Stomach (tissue), 9 donors: Measurements from ENCODE around the gene ANGPTL2. TPM values are rescaled to one million over a fixed set of nuclear protein-coding genes. Genes with fewer than 3 reads are reported as not detected.

ENCODE experiments used
- DNase-seq, 2 donors: peaks; one replicate each; pipeline versions ENCODE4 v3.0.0 to v3.0.0-alpha.2; 2013 to 2019
- H3K27ac ChIP-seq, 5 donors: fragments of 200-600 bp in 4 of 5; sonication (generic) in 4 of 5; one replicate each; pipeline ENCODE4 v1.5.1; 2013 to 2019; ENCODE audit warnings: mild to moderate bottlenecking in 1 of 5, moderate library complexity in 1 of 5
- H3K27me3 ChIP-seq, 3 donors: fragments of 200-600 bp; sonication (generic); one replicate each; pipeline ENCODE4 v1.5.1; 2017 to 2019; ENCODE audit warnings: mixed run types in 1 of 3
- H3K36me3 ChIP-seq, 4 donors: fragments of 200-600 bp; sonication (generic); 1 replicate in 3 of 4; 2 replicates in 1 of 4; pipeline ENCODE4 v1.5.1; 2016 to 2019
- H3K4me1 ChIP-seq, 4 donors: fragments of 200-600 bp; sonication (generic); one replicate each; pipeline ENCODE4 v1.5.1; 2016 to 2019
- H3K4me3 ChIP-seq, 4 donors: fragments of 200-600 bp; sonication (generic) in 3 of 4; one replicate each; pipeline ENCODE4 v1.5.1; 2016 to 2019; ENCODE audit warnings: mild to moderate bottlenecking in 1 of 4
- H3K9me3 ChIP-seq, 4 donors: fragments of 200-600 bp; sonication (generic); one replicate each; pipeline ENCODE4 v1.5.1; 2016 to 2019
- CTCF ChIP-seq, 7 experiments: fragments of 450-650 bp in 4 of 7; fragments of 200-600 bp in 3 of 7; sonication (generic) in 3 of 7; IDR thresholded peaks; one replicate each; pipeline ENCODE4 v1.5.1; 2016 to 2019; ENCODE audit warnings: antibody characterized with exemption in 7 of 7, control low read depth in 2 of 7, mild to moderate bottlenecking in 1 of 7
- EP300 ChIP-seq: sonication (generic); formaldehyde crosslinking; IDR thresholded peaks from one replicate; pipeline ENCODE4 v1.6.1; 2017; ENCODE audit warnings: antibody characterized with exemption
- POLR2A ChIP-seq, 4 donors: fragments of 450-650 bp; IDR thresholded peaks; one replicate each; pipeline ENCODE4 v1.6.1; 2016; ENCODE audit warnings: antibody characterized with exemption in 4 of 4, control low read depth in 2 of 4, mild to moderate bottlenecking in 1 of 4, moderate library complexity in 1 of 4
- POLR2AphosphoS5 ChIP-seq, 3 donors: sonication (generic); formaldehyde crosslinking; IDR thresholded peaks; one replicate each; pipeline ENCODE4 v1.6.1; 2016; ENCODE audit warnings: antibody characterized with exemption in 3 of 3
- WGBS, 5 donors: extraction: QIAGEN DNeasy Blood & Tissue Kit in 3 of 5; methylation state at CpG; one replicate each; pipeline versions ENCODE4 v1.1.5 to v1.1.7; 2013 to 2018; 5-methylcytosine and 5-hydroxymethylcytosine counted together
- intact Hi-C: fragments of 100-400 bp; cut with DNase I; formaldehyde crosslinking; loops from one replicate; pipeline ENCODE4 v1.15.1; 2023; ENCODE audit warnings: low total_unique reads
- polyA plus RNA-seq, 3 donors: library from polyadenylated mRNA; stranded (reverse); fragments of 200-250 nt; gene quantifications; one replicate each; pipeline ENCODE4 v1.2.3, GENCODE V29; 2013
- total RNA-seq, 5 donors: library from RNA; depleted of rRNA; stranded (reverse); fragments of >200 nt; gene quantifications; one replicate each; pipeline versions ENCODE4 v1.1.0 to v1.2.3, GENCODE V29; 2014 to 2016
- donor health status: healthy with polysubstance abuse.
- donor health status: Bipolar disorder and iron deficiency.
- donor health status: healthy.

The ANGPTL2 gene
- total and polyA plus RNA-seq, 8 donors, result 5.7 to 26.3 (median 10.2) TPM

GRCh38 chr9:127093319-127094020 lies 29.0 kb downstream of the ANGPTL2 start:
- H3K4me1 ChIP-seq, result peaks cover 0 to 19% (median 4%) of the 10 kb centered on the region in 4 donors
- 95 to 98% (median 97%) methylated on average over 12 to 17 of the region's 17 CpGs for WGBS, 5 donors
- H3K27ac ChIP-seq, result no peak overlapping the region
- TF ChIP-seq CTCF (IDR thresholded peaks at IDR 0.05) (no peak), POLR2A (IDR thresholded peaks at IDR 0.05) (no peak), EP300 (no peak), POLR2AphosphoS5 (IDR thresholded peaks at IDR 0.05) (no peak)
- intact Hi-C loops, result no loop called here
- no peaks in the 10 kb centered on the region for H3K27me3 ChIP-seq
- H3K4me3 ChIP-seq, result no peak overlapping the region
- H3K9me3 ChIP-seq, result no peaks in the 10 kb centered on the region
- no peak for DNase-seq
- peaks cover 8 to 78% (median 58%) of the 10 kb centered on the region in 4 donors for H3K36me3 ChIP-seq

GRCh38 chr9:127092041-127092608 lies 30.3 kb downstream of the ANGPTL2 start:
- Histone ChIP-seq H3K27ac (no peak overlapping the region), H3K27me3 (no peaks in the 10 kb centered on the region), H3K4me1 (peaks cover 0 to 19% (median 4%) of the 10 kb centered on the region in 4 donors), H3K36me3 (peaks cover 8 to 91% (median 71%) of the 10 kb centered on the region in 4 donors), H3K9me3 (no peaks in the 10 kb centered on the region), H3K4me3 (no peak overlapping the region)
- TF ChIP-seq EP300 (no peak), CTCF (IDR thresholded peaks at IDR 0.05) (no peak), POLR2A (IDR thresholded peaks at IDR 0.05) (no peak), POLR2AphosphoS5 (IDR thresholded peaks at IDR 0.05) (no peak)
- no peak for DNase-seq
- 84 to 90% (median 89%) methylated on average over 11 of the region's 11 CpGs for WGBS, 5 donors
- intact Hi-C loops, result no loop called here

- intact Hi-C loops, result no loop called here
- H3K27me3 ChIP-seq, result no peaks in the 10 kb centered on the region
- H3K36me3 ChIP-seq, result peaks cover 8 to 94% (median 75%) of the 10 kb centered on the region in 4 donors
- peak overlapping the region in 1 of 5 donors; percentile 66 for H3K27ac ChIP-seq
- DNase-seq, result no peak
- H3K4me1 ChIP-seq, result peaks cover 0 to 19% (median 4%) of the 10 kb centered on the region in 4 donors
- WGBS, 5 donors, result 89 to 99% (median 96%) methylated on average over 13 of the region's 13 CpGs
- H3K4me3 ChIP-seq, result no peak overlapping the region
- H3K9me3 ChIP-seq, result no peaks in the 10 kb centered on the region
- TF ChIP-seq CTCF (IDR thresholded peaks at IDR 0.05) (no peak), EP300 (no peak), POLR2AphosphoS5 (IDR thresholded peaks at IDR 0.05) (no peak), POLR2A (IDR thresholded peaks at IDR 0.05) (no peak)
Measured at GRCh38 chr9:127091526-127091925, 30.9 kb downstream of the ANGPTL2 start.

GRCh38 chr9:127090341-127090985 lies 32.0 kb downstream of the ANGPTL2 start:
- DNase-seq, result no peak
- Histone ChIP-seq H3K4me3 (no peak overlapping the region), H3K36me3 (peaks cover 8 to 84% (median 73%) of the 10 kb centered on the region in 4 donors), H3K27me3 (no peaks in the 10 kb centered on the region), H3K27ac (peak overlapping the region in 3 of 5 donors; percentile 19 to 66 (median 24)), H3K4me1 (peaks cover 0 to 19% (median 4%) of the 10 kb centered on the region in 4 donors), H3K9me3 (no peaks in the 10 kb centered on the region)
- TF ChIP-seq POLR2AphosphoS5 (IDR thresholded peaks at IDR 0.05) (no peak), EP300 (no peak), CTCF (IDR thresholded peaks at IDR 0.05) (no peak), POLR2A (IDR thresholded peaks at IDR 0.05) (no peak)
- WGBS, 5 donors, result 81 to 88% (median 87%) methylated on average over 5 to 6 of the region's 6 CpGs
- intact Hi-C loops, result no loop called here
